GM23338 (cell line): ENCODE results near the gene ABR. TPM values are rescaled to one million over a fixed set of nuclear protein-coding genes. Genes with fewer than 3 reads are reported as not detected.

Source experiments
- ATAC-seq: fragments of 200-7000 bp; cut with Tn5 transposase; 3 replicates; pipeline ENCODE4 v1.9.1; 2020
- DNase-seq: peaks from one replicate; pipeline ENCODE4 v3.0.0-alpha.2; 2015; ENCODE audit warnings: low spot score
- H2AFZ ChIP-seq: fragments of 200-600 bp; sonication (generic); 2 replicates; pipeline ENCODE4 v1.8.0; 2016; ENCODE audit warnings: antibody characterized with exemption, mild to moderate bottlenecking, moderate library complexity
- H3F3A ChIP-seq: fragments of 200-600 bp; sonication (generic); replicated peaks from 2 replicates; pipeline ENCODE4 v1.8.0; 2017; ENCODE audit warnings: antibody characterized with exemption, mixed run types, low read depth
- H3K27ac ChIP-seq: fragments of 200-600 bp; sonication (generic); 2 replicates; pipeline ENCODE4 v1.6.1; 2016; ENCODE audit warnings: low read depth
- H3K27me3 ChIP-seq: fragments of 200-600 bp; sonication (generic); 2 replicates; pipeline ENCODE4 v1.8.0; 2016; ENCODE audit warnings: mild to moderate bottlenecking, mixed run types, moderate library complexity; ENCODE audit not compliant: insufficient read depth
- H3K36me3 ChIP-seq: fragments of 200-600 bp; sonication (generic); 2 replicates; pipeline ENCODE4 v1.8.0; 2016; ENCODE audit warnings: mild to moderate bottlenecking; ENCODE audit not compliant: insufficient read depth
- H3K4me1 ChIP-seq: fragments of 200-600 bp; sonication (generic); 2 replicates; pipeline ENCODE4 v1.8.0; 2016; ENCODE audit warnings: mild to moderate bottlenecking, moderate library complexity; ENCODE audit not compliant: insufficient read depth
- H3K4me2 ChIP-seq: fragments of 200-600 bp; sonication (generic); 2 replicates; pipeline ENCODE4 v1.7.1; 2017; ENCODE audit warnings: mixed run types
- H3K4me3 ChIP-seq: fragments of 200-600 bp; sonication (generic); 2 replicates; pipeline ENCODE4 v1.6.1; 2016; ENCODE audit warnings: mixed run types
- H3K79me2 ChIP-seq: fragments of 200-600 bp; sonication (generic); replicated peaks from 2 replicates; pipeline ENCODE4 v1.8.0; 2017; ENCODE audit warnings: mild to moderate bottlenecking; ENCODE audit not compliant: insufficient read depth
- H3K9me2 ChIP-seq: fragments of 200-600 bp; sonication (generic); 2 replicates; pipeline ENCODE4 v1.8.0; 2017; ENCODE audit not compliant: insufficient read depth
- H4K20me1 ChIP-seq: fragments of 200-600 bp; sonication (generic); replicated peaks from 2 replicates; pipeline ENCODE4 v1.8.0; 2017; ENCODE audit warnings: mild to moderate bottlenecking; ENCODE audit not compliant: insufficient read depth
- H3K27ac Mint-ChIP-seq: 2 replicates; pipeline ENCODE4 v1.8.0; 2020; ENCODE audit warnings: inconsistent platforms, mild to moderate bottlenecking, moderate library complexity, mixed read lengths
- H3K27me3 Mint-ChIP-seq: 3 replicates; pipeline ENCODE4 v1.8.0; 2022; ENCODE audit warnings: low read depth, mild to moderate bottlenecking, moderate library complexity, mixed read lengths, inconsistent platforms; ENCODE audit not compliant: insufficient read depth, poor library complexity
- H3K36me3 Mint-ChIP-seq: 3 replicates; pipeline ENCODE4 v1.8.0; 2021; ENCODE audit warnings: low read depth, mild to moderate bottlenecking, inconsistent platforms, moderate library complexity, mixed read lengths
- H3K4me1 Mint-ChIP-seq: 3 replicates; pipeline ENCODE4 v1.8.0; 2020; ENCODE audit warnings: mild to moderate bottlenecking, inconsistent platforms, mixed read lengths
- H3K4me3 Mint-ChIP-seq: 3 replicates; pipeline ENCODE4 v1.8.0; 2021; ENCODE audit warnings: moderate library complexity, mild to moderate bottlenecking, inconsistent platforms, mixed read lengths
- H3K9me3 Mint-ChIP-seq: 3 replicates; pipeline ENCODE4 v1.8.0; 2020; ENCODE audit warnings: moderate library complexity, mild to moderate bottlenecking, inconsistent platforms, mixed read lengths
- JUNB ChIP-seq: IDR thresholded peaks from one replicate; pipeline ENCODE4 v1.6.1; 2016; ENCODE audit warnings: antibody characterized with exemption; ENCODE audit not compliant: unreplicated experiment
- NANOG ChIP-seq: IDR thresholded peaks from 2 replicates; pipeline ENCODE4 v1.6.1; 2016; ENCODE audit warnings: antibody characterized with exemption, borderline replicate concordance
- POLR2AphosphoS5 ChIP-seq: IDR thresholded peaks from 2 replicates; pipeline ENCODE4 v1.6.1; 2016; ENCODE audit warnings: antibody characterized with exemption, low read depth
- ZNF114 ChIP-seq: fragments of 250-450 bp; sonication (Bioruptor Pico); IDR thresholded peaks from 2 replicates; pipeline ENCODE4 v1.5.0; 2020; ENCODE audit warnings: mild to moderate bottlenecking, moderate library complexity
- ZNF462 ChIP-seq: fragments of 250-450 bp; sonication (Bioruptor Pico); IDR thresholded peaks from 2 replicates; pipeline ENCODE4 v1.5.0; 2020; ENCODE audit warnings: mild to moderate bottlenecking, moderate library complexity
- polyA plus RNA-seq: library from polyadenylated mRNA; unstranded; fragments of >200 nt; fragmentation: Nextera tagmentation; extraction: Ambion mirVana; gene quantifications from 2 replicates; pipeline ENCODE4 v1.2.1, GENCODE V29; 2016
- total RNA-seq: library from RNA; depleted of rRNA; stranded (reverse); fragments of >200 nt; shearing (Covaris generic); gene quantifications from 2 replicates; pipeline ENCODE4 v1.2.3, GENCODE V29; 2014

ABR gene
- total and polyA plus RNA-seq, 2 experiments from 2014 or later = 15.0 to 27.7 TPM

GRCh38 chr17:1186214-1186820 lies 6.5 kb upstream of the ABR start (continued):
- TF ChIP-seq ZNF462 (CRISPR knock-in tag) = no peak
- no peak for TF ChIP-seq ZNF114 (CRISPR knock-in tag)
- TF ChIP-seq JUNB = no peak
- TF ChIP-seq POLR2AphosphoS5 = no peak
- no peak for TF ChIP-seq NANOG

DNA sequence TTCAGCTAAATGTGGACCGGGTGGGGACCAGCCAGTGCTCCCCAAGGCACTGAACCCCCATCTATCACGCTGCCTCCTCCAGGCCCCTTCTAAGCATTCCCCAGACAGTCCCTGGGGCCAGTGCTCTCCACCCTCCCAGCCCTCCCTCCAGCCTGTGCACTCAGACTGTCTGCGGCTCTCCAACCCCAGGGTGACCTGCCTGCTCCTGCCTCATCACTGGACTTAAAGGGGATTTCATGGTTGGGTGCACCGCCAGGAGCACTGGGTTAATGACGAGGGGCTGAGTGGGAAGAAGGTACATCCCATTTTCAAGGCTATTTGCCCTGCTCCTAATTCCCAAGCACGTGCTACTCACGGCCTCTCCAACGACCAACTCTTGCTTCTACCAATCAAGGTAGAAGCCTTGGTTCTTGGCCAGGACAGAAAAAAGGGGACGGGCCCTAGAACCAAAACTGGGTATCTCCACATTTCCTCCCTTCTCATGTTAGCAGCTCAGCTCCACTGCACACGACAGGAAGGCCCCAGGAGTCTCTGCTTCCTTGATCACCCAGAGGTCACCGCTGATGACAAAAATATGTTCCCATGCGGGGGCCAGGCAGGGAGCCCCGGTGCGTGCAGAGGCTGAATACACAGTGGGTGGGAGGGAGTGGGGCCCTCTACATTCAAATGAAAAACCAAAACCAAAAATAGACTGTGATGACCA lies 3.5 kb upstream of the ABR start:
- TF ChIP-seq ZNF462 (CRISPR knock-in tag) = no peak
- no peak overlapping the region for H2AFZ ChIP-seq
- no peaks in the 10 kb centered on the region for H4K20me1 ChIP-seq
- peaks cover 22% of the 10 kb centered on the region for H3K4me1 Mint-ChIP-seq
- ATAC-seq = no peak
- peaks cover 17% of the 10 kb centered on the region for H3K27me3 ChIP-seq
- H3F3A ChIP-seq = peaks cover 9% of the 10 kb centered on the region; the same call in 1 of the 2 replicates
- no peaks in the 10 kb centered on the region for H3K36me3 Mint-ChIP-seq
- H3K4me2 ChIP-seq = no peak overlapping the region
- no peak for DNase-seq
- H3K27ac ChIP-seq = no peak overlapping the region
- H3K4me3 ChIP-seq = no peak overlapping the region
- H3K27ac Mint-ChIP-seq = no peak overlapping the region
- H3K27me3 Mint-ChIP-seq = peaks cover 51% of the 10 kb centered on the region
- H3K4me3 Mint-ChIP-seq = no peak overlapping the region
- H3K9me3 Mint-ChIP-seq = no peaks in the 10 kb centered on the region
- no peaks in the 10 kb centered on the region for H3K36me3 ChIP-seq
- H3K79me2 ChIP-seq = no peaks in the 10 kb centered on the region
- no peaks in the 10 kb centered on the region for H3K9me2 ChIP-seq
- peaks cover 25% of the 10 kb centered on the region for H3K4me1 ChIP-seq
